ENCODE data around the gene RCOR2.
A peak's percentile ranks its signal among the peaks of the same experiment; 100 is the strongest.

RCOR2 gene

GRCh38 chr11:63903884-63904283, 13.1 kb downstream of the RCOR2 start:
- no peak for DNase-seq (ENCODE audit: low read depth)
- TF ChIP-seq CTCF (IDR thresholded peaks at IDR 0.05; ENCODE audit: low read depth, low read length, missing control alignments): no peak
- H3K4me3 ChIP-seq (ENCODE audit: low read depth, low read length): no peak overlapping the region
- in situ Hi-C loops (cut with HindIII; ENCODE audit: low sequenced_read_pairs): loop anchor here (5.0 kb wide), 2 partner anchors 33 to 67 kb away; partner anchors contain the start of genes MARK2 and NAA40

DNA sequence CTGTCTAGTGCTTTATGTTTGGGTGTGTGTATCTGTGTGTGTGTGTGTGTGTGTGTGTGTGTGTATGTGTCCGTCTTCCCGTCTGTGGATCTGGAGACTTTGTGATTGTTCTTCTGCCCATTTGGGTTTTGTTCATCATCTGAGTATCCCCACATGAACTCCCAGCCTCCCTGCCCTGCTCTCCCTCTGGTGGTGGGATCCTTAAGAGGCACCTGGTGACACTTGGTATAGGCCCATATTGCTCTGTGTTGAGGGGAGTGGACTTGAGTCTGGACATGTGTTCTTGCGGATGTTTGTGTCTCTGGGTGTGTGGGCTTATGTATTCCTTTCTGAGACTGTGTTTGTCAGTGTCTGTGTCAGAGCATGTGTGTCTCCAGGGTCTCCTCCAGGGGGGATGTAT, 15.3 kb downstream of the RCOR2 start:
- DNase-seq (ENCODE audit: low read depth): no peak
- H3K4me3 ChIP-seq (ENCODE audit: low read depth, low read length): no peak overlapping the region
- in situ Hi-C loops (cut with HindIII; ENCODE audit: low sequenced_read_pairs): loop anchor here (5.0 kb wide), 2 partner anchors 36 to 64 kb away; partner anchors contain the start of genes MARK2 and NAA40
- TF ChIP-seq CTCF (IDR thresholded peaks at IDR 0.05; ENCODE audit: low read depth, low read length, missing control alignments): peak; percentile 71

DNA sequence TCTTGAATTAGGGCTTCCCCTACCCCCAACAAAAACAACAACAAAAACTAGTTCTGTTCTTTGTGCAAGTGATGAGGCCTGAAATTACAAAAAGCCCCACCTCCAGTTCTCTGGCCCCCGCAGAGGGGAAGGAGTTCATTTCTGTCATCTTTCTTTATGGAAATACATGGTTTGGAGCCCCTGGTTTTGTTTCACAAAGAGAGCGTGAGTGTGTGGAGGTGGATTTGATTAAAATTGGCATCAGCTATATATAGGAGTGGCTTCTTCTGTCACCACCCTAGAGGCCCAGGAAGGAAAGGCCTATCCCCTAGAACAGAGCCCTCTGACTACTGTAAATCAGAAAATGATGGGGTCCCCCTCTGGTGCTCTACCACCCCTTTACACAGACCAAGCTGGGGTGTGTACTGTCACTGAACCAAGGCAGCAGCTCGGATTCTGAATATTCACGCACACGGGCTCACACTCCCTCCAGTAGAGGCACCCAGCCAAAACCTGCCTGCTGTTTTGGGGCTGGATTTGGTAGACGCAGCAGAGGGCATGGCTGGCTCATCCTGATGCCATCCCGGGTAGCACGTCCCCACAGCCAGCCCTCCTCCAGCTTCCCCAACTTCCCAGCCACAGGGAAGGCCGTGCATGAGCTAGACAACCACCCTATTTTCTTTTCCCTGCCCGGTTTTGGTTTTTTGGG, 19.4 kb downstream of the RCOR2 start:
- H3K4me3 ChIP-seq (ENCODE audit: low read depth, low read length): no peak overlapping the region
- in situ Hi-C loops (cut with HindIII; ENCODE audit: low sequenced_read_pairs): no loop called here
- TF ChIP-seq CTCF (IDR thresholded peaks at IDR 0.05; ENCODE audit: low read depth, low read length, missing control alignments): no peak
- no peak for DNase-seq (ENCODE audit: low read depth)

GRCh38 chr11:63896071-63896470, 20.9 kb downstream of the RCOR2 start:
- no peak overlapping the region for H3K4me3 ChIP-seq (ENCODE audit: low read depth, low read length)
- DNase-seq (ENCODE audit: low read depth): no peak
- no peak for TF ChIP-seq CTCF (IDR thresholded peaks at IDR 0.05; ENCODE audit: low read depth, low read length, missing control alignments)
- in situ Hi-C loops (cut with HindIII; ENCODE audit: low sequenced_read_pairs): no loop called here

DNA sequence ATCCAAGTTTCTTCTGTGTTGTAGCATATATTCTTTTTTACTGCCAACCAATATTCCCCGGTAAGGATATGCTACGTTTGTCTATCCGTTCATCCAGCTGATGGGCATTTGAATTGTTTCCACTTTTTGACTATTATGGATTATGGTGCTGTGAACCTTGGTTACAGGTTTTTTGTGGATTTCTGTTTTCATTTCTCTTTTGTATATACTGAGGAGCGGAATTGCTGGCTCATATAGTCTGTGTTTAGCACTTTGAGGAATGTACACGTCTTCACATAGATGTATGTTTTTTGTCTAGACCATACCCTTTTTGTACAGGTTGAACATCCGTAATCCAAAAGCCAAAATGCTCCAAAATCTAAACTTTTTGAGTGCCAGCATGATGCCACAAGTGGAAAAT, 23.6 kb downstream of the RCOR2 start:
- no peak overlapping the region for H3K4me3 ChIP-seq (ENCODE audit: low read depth, low read length)
- in situ Hi-C loops (cut with HindIII; ENCODE audit: low sequenced_read_pairs): no loop called here
- DNase-seq (ENCODE audit: low read depth): no peak
- no peak for TF ChIP-seq CTCF (IDR thresholded peaks at IDR 0.05; ENCODE audit: low read depth, low read length, missing control alignments)

GRCh38 chr11:63892228-63892627, 24.7 kb downstream of the RCOR2 start:
- in situ Hi-C loops (cut with HindIII; ENCODE audit: low sequenced_read_pairs): no loop called here
- no peak overlapping the region for H3K4me3 ChIP-seq (ENCODE audit: low read depth, low read length)
- peak; percentile 21 for TF ChIP-seq CTCF (IDR thresholded peaks at IDR 0.05; ENCODE audit: low read depth, low read length, missing control alignments)
- peak; percentile 40 for DNase-seq (ENCODE audit: low read depth)

All from astrocyte of the cerebellum (primary cell).